GM19438 (cell line): ENCODE data around the gene CTDSPL2.
"Not testable (repeated sequence)": the region's sequence is repeated elsewhere in the genome, so short reads cannot be mapped to it uniquely, and the experiment has no call there.

Source experiments
- ATAC-seq: cut with Tn5 transposase; IDR thresholded peaks from one replicate; pipeline ENCODE4 v1.9.1; 2021; ENCODE audit warnings: low read depth; ENCODE audit not compliant: unreplicated experiment

The CTDSPL2 gene

GRCh38 chr15:44479343-44479742, 51.9 kb downstream of the CTDSPL2 start:
- no peak for ATAC-seq

GRCh38 chr15:44482090-44482489, 54.7 kb downstream of the CTDSPL2 start:
- no peak for ATAC-seq

- ATAC-seq, result no peak
These were observed 58.5 kb downstream of the CTDSPL2 start for GRCh38 chr15:44485880-44486279.

GRCh38 chr15:44489464-44489863, 62.0 kb downstream of the CTDSPL2 start:
- ATAC-seq, result no peak

GRCh38 chr15:44490622-44491021, 63.2 kb downstream of the CTDSPL2 start:
- ATAC-seq, result no peak

GRCh38 chr15:44492040-44492439, 64.6 kb downstream of the CTDSPL2 start:
- ATAC-seq, result no peak

GRCh38 chr15:44492672-44493071, 65.2 kb downstream of the CTDSPL2 start:
- ATAC-seq, result no peak

- no peak for ATAC-seq
These were observed 68.1 kb downstream of the CTDSPL2 start for GRCh38 chr15:44495562-44495961.

GRCh38 chr15:44500555-44500954, 73.1 kb downstream of the CTDSPL2 start:
- ATAC-seq, result no peak

GRCh38 chr15:44501768-44502366, 74.4 kb downstream of the CTDSPL2 start:
- ATAC-seq, result no peak

GRCh38 chr15:44516436-44516835, 89.0 kb downstream of the CTDSPL2 start:
- ATAC-seq, result no peak

GRCh38 chr15:44519537-44519936, 92.1 kb downstream of the CTDSPL2 start:
- ATAC-seq, result no peak

GRCh38 chr15:44525018-44525417, 97.6 kb downstream of the CTDSPL2 start:
- no peak for ATAC-seq

GRCh38 chr15:44527241-44527640, 99.8 kb downstream of the CTDSPL2 start:
- ATAC-seq, result no peak

GRCh38 chr15:44529864-44530604, 102.6 kb downstream of the CTDSPL2 start:
- no peak for ATAC-seq

- no peak for ATAC-seq
These were observed 103.2 kb downstream of the CTDSPL2 start for GRCh38 chr15:44530653-44531052.

- not testable (repeated sequence) for ATAC-seq
These were observed 104.8 kb downstream of the CTDSPL2 start for GRCh38 chr15:44532275-44532674.

- no peak for ATAC-seq
These were observed 105.3 kb downstream of the CTDSPL2 start for GRCh38 chr15:44532689-44533088.

- no peak for ATAC-seq
These were observed 107.7 kb downstream of the CTDSPL2 start for GRCh38 chr15:44535092-44535491.

GRCh38 chr15:44535523-44536301, 108.3 kb downstream of the CTDSPL2 start:
- no peak for ATAC-seq

GRCh38 chr15:44536302-44536961, 109.0 kb downstream of the CTDSPL2 start:
- ATAC-seq, result peak; percentile 53
